Measurements from ENCODE around the gene MT1F.

MT1F gene

DNA sequence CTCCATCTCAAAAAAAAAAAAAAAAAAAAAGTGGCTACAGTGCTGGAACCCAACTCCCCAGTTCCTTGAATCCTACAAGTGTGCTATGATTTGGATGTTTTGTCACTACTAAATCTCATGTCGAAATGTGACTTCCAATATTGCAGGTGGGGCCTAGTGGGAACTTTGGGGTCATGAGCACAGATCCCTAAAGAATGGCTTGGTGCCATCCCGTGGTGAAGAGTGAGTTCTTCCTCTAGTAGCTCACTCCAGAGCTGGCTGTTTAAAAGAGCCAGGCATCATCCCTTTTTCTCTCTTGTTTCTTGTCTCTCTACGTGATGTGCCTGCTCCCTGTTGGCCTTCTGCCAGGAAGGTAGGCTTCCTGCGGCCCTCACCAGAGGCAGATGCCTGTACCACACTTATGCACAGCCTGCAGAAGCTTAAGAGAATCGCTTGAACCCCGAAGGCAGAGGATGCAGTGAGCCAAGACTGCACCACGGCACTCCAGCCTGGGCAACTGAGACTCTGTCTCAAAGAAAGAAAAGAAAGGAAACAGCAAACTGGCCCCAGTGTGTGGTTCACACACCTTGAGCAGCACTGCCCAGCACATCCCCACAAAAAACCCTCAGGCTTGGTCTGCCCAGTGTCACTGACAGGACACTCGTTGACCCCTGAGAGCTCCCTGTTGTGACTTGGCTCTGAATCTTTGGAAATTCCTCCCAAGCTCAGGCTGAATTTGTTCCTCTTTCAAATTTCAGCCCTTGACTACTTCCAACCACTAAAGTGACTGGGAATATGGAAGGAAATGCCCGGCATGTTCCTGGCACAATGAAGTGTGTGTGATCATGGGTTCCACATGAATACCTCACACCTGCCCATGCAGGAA is 29.0 kb upstream of the MT1F start:
- H3K4me3 ChIP-seq (ENCODE audit: low read depth in 1 of 2, low read length in 2 of 2): no peak overlapping the region

DNA sequence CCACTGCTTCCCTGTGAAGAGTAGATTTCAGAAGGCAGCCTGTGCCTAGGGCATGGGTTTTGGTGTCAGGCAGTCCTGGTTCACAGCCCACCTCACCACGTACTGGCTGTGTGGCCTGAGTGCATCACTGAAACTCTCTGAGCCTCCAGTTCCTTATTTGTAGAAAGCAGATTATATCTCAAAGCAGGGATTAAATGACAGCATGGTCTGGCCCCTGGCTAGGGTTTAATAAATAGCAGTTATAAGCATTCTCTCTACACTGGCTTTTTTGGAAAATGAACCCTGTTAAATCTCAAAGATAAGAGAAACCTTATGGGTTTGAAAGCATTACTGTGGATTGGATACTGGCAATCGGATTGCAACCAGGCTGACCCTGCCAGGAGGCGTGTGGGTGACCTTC is 28.2 kb upstream of the MT1F start:
- H3K9me3 ChIP-seq (ENCODE audit: control insufficient read depth in 1 of 2, low read length in 2 of 2): no peaks in the 10 kb centered on the region
- H3K4me3 ChIP-seq (ENCODE audit: low read depth in 1 of 2, low read length in 2 of 2): no peak overlapping the region
- peaks cover 7% of the 10 kb centered on the region for H3K27me3 ChIP-seq (ENCODE audit: low read depth, low read length)
- H3K27ac ChIP-seq (ENCODE audit: low read length): no peak overlapping the region
- no peaks in the 10 kb centered on the region for H3K36me3 ChIP-seq (ENCODE audit: control insufficient read depth in 1 of 2, insufficient read depth in 2 of 2, low read length in 2 of 2)
- peaks cover 0 to 7% of the 10 kb centered on the region in 2 donors for H3K4me1 ChIP-seq (ENCODE audit: control insufficient read depth in 1 of 2, insufficient read depth in 2 of 2, low read length in 2 of 2)

More for the DNA sequence above, 29.0 kb upstream of the MT1F start:
- Histone ChIP-seq H3K27me3 (ENCODE audit: low read depth, low read length) (peaks cover 4% of the 10 kb centered on the region), H3K27ac (ENCODE audit: low read length) (no peak overlapping the region), H3K4me1 (ENCODE audit: control insufficient read depth in 1 of 2, insufficient read depth in 2 of 2, low read length in 2 of 2) (peaks cover 0 to 7% of the 10 kb centered on the region in 2 donors), H3K9me3 (ENCODE audit: control insufficient read depth in 1 of 2, low read length in 2 of 2) (no peaks in the 10 kb centered on the region), H3K36me3 (ENCODE audit: control insufficient read depth in 1 of 2, insufficient read depth in 2 of 2, low read length in 2 of 2) (no peaks in the 10 kb centered on the region)

DNA sequence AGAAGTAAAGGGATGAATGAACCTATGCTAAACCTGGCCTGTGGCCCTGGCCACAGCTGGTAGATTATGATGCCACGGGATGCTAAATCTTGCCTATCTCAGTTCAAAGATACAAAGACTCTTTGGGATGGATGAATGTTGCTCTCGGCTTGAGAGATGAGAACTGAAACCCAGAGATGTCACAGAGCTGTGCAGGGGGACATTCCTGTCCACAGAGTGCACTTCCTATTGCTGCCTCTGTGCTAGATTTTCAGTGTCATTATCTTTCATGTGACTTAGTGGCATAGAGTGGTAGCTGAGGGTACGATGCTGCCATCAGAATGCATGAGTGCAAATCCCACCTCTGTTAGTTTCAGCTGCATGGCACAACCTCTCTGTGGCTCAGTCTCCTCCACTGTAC is 27.6 kb upstream of the MT1F start:
- H3K27ac ChIP-seq (ENCODE audit: low read length): no peak overlapping the region
- peaks cover 12% of the 10 kb centered on the region for H3K27me3 ChIP-seq (ENCODE audit: low read depth, low read length)
- no peaks in the 10 kb centered on the region for H3K9me3 ChIP-seq (ENCODE audit: control insufficient read depth in 1 of 2, low read length in 2 of 2)

DNA sequence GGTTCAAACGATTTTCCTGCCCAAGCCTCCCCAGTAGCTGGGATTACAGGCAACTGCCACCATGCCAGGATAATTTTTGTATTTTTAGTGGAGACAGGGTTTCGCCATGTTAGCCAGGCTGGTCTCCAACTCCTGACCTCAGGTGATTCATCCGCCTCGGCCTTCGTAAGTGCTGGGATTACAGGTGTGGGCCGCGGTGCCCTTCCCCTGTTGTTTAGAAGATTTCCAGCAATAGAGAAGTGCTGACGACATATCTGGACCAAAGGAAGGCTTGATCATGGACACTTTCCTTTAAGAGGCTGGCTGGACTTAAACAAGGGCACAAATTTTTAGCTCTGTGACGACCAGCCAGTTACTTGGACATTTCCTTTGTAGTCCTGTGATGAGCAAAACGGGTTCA is 26.6 kb upstream of the MT1F start:
- H3K36me3 ChIP-seq (ENCODE audit: control insufficient read depth in 1 of 2, insufficient read depth in 2 of 2, low read length in 2 of 2): no peaks in the 10 kb centered on the region
- H3K4me1 ChIP-seq (ENCODE audit: control insufficient read depth in 1 of 2, insufficient read depth in 2 of 2, low read length in 2 of 2): peaks cover 0 to 18% of the 10 kb centered on the region in 2 donors
- H3K9me3 ChIP-seq (ENCODE audit: control insufficient read depth in 1 of 2, low read length in 2 of 2): no peaks in the 10 kb centered on the region
- H3K4me3 ChIP-seq (ENCODE audit: low read depth in 1 of 2, low read length in 2 of 2): no peak overlapping the region
- H3K27me3 ChIP-seq (ENCODE audit: low read depth, low read length): peaks cover 17% of the 10 kb centered on the region
- H3K27ac ChIP-seq (ENCODE audit: low read length): no peak overlapping the region

More for the DNA sequence above, 27.6 kb upstream of the MT1F start:
- H3K36me3 ChIP-seq (ENCODE audit: control insufficient read depth in 1 of 2, insufficient read depth in 2 of 2, low read length in 2 of 2): no peaks in the 10 kb centered on the region
- H3K4me1 ChIP-seq (ENCODE audit: control insufficient read depth in 1 of 2, insufficient read depth in 2 of 2, low read length in 2 of 2): peaks cover 0 to 11% of the 10 kb centered on the region in 2 donors
- no peak overlapping the region for H3K4me3 ChIP-seq (ENCODE audit: low read depth in 1 of 2, low read length in 2 of 2)

DNA sequence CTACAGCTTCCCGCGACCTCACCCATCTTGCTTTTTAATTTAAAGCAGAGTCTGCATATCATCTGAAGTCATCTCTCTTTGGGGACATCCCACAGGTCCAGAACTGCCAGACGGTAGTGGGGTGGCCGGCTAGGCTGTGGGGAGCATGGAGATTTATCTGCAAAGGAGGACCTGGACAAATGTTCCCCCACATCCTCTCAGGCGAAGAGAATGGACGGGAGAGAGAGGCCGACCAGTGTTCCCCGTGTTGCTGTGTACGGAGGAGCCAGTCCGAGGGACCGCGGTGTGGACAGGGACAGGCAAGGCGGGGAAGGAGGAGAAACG is 26.0 kb upstream of the MT1F start:
- peak overlapping the region; percentile 65 to 74 for H3K4me3 ChIP-seq (ENCODE audit: low read depth in 1 of 2, low read length in 2 of 2)
- peaks cover 17% of the 10 kb centered on the region for H3K27me3 ChIP-seq (ENCODE audit: low read depth, low read length)
- H3K27ac ChIP-seq (ENCODE audit: low read length): peak overlapping the region; percentile 63
- H3K4me1 ChIP-seq (ENCODE audit: control insufficient read depth in 1 of 2, insufficient read depth in 2 of 2, low read length in 2 of 2): peaks cover 0 to 14% of the 10 kb centered on the region in 2 donors
- no peaks in the 10 kb centered on the region for H3K36me3 ChIP-seq (ENCODE audit: control insufficient read depth in 1 of 2, insufficient read depth in 2 of 2, low read length in 2 of 2)
- no peaks in the 10 kb centered on the region for H3K9me3 ChIP-seq (ENCODE audit: control insufficient read depth in 1 of 2, low read length in 2 of 2)

DNA sequence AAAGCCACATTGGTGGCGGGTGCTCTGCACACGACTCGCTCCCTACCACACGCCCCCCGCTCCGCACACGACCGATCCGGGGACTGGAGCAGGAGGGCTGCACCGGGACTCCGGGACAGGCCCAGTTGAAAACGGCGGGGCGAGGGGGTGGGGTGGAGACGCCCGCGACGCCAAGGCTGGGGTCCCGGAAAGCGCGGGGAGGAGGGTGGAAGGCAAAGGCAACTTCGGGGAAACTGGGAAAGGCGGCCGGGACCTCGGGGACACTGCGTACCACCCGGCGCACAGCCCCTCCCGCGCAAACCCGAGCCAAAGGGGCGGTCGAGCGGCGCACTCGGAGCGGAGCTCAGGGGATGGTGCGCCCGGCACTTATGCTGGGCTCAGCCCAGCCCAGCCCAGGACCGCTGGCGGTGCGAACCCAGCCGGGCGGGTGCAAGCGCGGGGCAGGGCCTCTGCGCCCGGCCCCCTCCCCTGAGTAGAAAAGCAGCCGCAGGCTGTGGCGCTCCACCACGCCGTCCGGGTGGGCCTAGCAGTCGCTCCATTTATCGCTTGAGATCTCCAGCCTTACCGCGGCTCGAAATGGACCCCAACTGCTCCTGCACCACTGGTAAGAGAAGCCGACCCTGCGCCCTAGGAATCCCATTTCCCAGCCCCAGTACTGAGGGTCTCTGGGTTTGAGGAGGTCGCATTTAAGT is 25.5 kb upstream of the MT1F start, which contains the start of gene MT1M:
MT1M (plus strand) TSS at position 504 of the 692 bp plus-strand sequence; CDS start at position 577, 73 bp downstream.
- Histone ChIP-seq H3K27me3 (ENCODE audit: low read depth, low read length) (peaks cover 17% of the 10 kb centered on the region), H3K27ac (ENCODE audit: low read length) (peak within 1 kb of the TSS; percentile 74), H3K36me3 (ENCODE audit: control insufficient read depth in 1 of 2, insufficient read depth in 2 of 2, low read length in 2 of 2) (no peaks in the 10 kb centered on the region), H3K4me3 (ENCODE audit: low read depth in 1 of 2, low read length in 2 of 2) (peak within 1 kb of the TSS; percentile 65 to 74), H3K4me1 (ENCODE audit: control insufficient read depth in 1 of 2, insufficient read depth in 2 of 2, low read length in 2 of 2) (peaks cover 0 to 11% of the 10 kb centered on the region in 2 donors), H3K9me3 (ENCODE audit: control insufficient read depth in 1 of 2, low read length in 2 of 2) (no peaks in the 10 kb centered on the region)

DNA sequence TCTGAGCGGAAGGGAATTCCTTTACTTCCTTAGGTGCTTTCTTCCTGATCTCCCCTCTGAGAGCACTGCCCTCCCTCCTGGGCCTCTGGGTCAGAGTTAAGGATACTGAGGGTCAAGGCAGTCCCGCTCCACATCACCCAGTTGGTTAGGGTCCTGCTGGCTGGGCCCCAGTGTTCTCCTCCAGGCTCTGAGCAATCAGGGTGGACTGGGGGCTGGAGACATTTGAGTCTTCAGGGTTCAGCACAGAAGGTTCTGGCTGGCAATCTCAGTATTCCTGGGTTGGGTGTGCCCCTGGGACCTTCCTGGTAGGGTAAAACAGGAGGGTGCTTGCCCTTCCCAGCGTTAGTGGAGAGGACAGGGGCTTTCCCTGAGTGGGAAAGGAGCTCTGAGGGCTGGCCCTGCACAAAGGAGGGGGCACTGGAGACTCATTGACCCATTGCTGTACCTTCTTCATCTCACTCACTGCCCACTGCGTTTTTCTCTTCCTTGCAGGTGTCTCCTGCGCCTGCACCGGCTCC is 24.9 kb upstream of the MT1F start:
- H3K27ac ChIP-seq (ENCODE audit: low read length): peak overlapping the region; percentile 74
- H3K4me1 ChIP-seq (ENCODE audit: control insufficient read depth in 1 of 2, insufficient read depth in 2 of 2, low read length in 2 of 2): peaks cover 0 to 11% of the 10 kb centered on the region in 2 donors
- H3K27me3 ChIP-seq (ENCODE audit: low read depth, low read length): peaks cover 18% of the 10 kb centered on the region
- no peaks in the 10 kb centered on the region for H3K9me3 ChIP-seq (ENCODE audit: control insufficient read depth in 1 of 2, low read length in 2 of 2)
- no peaks in the 10 kb centered on the region for H3K36me3 ChIP-seq (ENCODE audit: control insufficient read depth in 1 of 2, insufficient read depth in 2 of 2, low read length in 2 of 2)
- peak overlapping the region; percentile 65 to 74 for H3K4me3 ChIP-seq (ENCODE audit: low read depth in 1 of 2, low read length in 2 of 2)

DNA sequence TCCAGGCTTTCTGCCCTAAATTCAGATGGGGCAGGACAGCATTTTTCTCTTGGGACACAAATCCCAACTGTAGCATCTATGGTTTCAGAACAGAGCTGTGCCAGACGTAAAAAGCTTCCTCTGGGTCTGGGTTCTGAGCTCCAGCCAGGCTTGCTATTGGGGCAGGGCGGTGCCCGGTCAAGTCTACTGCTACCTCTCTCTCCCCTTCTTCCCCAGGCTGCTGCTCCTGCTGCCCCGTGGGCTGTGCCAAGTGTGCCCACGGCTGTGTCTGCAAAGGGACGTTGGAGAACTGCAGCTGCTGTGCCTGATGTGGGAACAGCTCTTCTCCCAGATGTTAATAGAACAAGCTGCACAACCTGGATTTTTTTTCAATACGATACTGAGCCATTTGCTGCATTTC is 24.2 kb upstream of the MT1F start:
- Histone ChIP-seq H3K27me3 (ENCODE audit: low read depth, low read length) (peaks cover 24% of the 10 kb centered on the region), H3K4me1 (ENCODE audit: control insufficient read depth in 1 of 2, insufficient read depth in 2 of 2, low read length in 2 of 2) (peaks cover under 1 to 15% of the 10 kb centered on the region in 2 donors), H3K9me3 (ENCODE audit: control insufficient read depth in 1 of 2, low read length in 2 of 2) (no peaks in the 10 kb centered on the region), H3K4me3 (ENCODE audit: low read depth in 1 of 2, low read length in 2 of 2) (peak overlapping the region; percentile 65 to 74), H3K27ac (ENCODE audit: low read length) (no peak overlapping the region), H3K36me3 (ENCODE audit: control insufficient read depth in 1 of 2, insufficient read depth in 2 of 2, low read length in 2 of 2) (no peaks in the 10 kb centered on the region)

DNA sequence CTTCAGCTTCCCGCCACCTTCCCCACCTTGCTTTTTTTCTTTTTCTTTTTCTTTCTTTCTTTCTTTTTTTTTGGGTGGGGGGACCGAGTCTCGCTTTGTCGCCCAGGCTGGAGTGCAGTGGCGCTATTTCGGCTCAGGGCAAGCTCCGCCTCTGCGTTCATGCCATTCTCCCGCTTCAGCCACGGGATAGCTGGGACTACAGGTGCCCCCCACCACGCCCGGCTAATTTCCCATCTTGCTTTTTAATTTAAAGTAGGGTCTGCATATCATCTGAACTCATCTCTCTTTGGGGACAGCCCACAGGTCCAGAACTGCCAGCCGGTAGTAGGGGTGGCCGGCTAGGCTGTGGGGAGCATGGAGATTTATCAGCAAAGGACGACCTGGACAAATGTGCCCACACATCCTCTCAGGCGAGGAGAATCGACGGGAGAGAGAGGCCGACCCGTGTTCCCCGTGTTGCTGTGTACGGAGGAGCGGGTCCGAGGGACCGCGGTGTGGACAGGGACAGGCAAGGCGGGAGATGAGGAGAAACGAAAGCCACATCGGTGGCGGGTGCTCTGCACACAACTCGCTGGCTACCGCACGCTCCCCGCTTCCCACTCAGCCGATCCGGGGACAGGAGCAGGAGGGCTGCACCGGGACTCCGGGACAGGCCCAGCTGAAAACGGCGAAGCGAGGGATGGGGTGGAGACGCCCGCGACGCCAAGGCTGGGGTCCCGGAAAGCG is 22.9 kb upstream of the MT1F start:
- Histone ChIP-seq H3K27me3 (ENCODE audit: low read depth, low read length) (peaks cover 29% of the 10 kb centered on the region), H3K4me1 (ENCODE audit: control insufficient read depth in 1 of 2, insufficient read depth in 2 of 2, low read length in 2 of 2) (peaks cover 4 to 19% of the 10 kb centered on the region in 2 donors), H3K4me3 (ENCODE audit: low read depth in 1 of 2, low read length in 2 of 2) (peak overlapping the region; percentile 13 to 44)

DNA sequence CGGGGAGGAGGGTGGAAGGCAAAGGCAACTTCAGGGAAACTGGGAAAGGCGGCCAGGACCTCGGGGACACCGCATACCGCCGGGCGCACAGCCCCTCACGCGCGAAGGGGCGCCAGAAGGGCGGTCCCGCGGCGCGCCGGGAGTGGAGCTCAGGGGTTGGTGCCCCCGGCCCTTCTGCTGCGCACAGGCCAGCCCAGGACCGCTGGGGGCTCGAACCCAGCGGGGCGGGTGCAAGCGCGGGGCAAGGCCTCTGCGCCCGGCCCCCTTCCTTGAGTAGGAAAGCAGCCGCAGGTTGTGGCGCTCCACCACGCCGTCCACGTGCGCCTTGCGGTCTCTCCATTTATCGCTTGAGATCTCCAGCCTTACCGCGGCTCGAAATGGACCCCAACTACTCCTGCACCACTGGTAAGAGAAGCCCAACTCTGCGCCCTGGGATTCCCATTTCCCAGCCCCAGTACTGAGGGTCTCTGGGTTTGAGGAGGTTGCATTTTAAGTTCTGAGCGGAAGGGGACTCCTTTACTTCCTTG is 22.3 kb upstream of the MT1F start:
- Histone ChIP-seq H3K27me3 (ENCODE audit: low read depth, low read length) (peaks cover 29% of the 10 kb centered on the region), H3K36me3 (ENCODE audit: control insufficient read depth in 1 of 2, insufficient read depth in 2 of 2, low read length in 2 of 2) (no peaks in the 10 kb centered on the region), H3K9me3 (ENCODE audit: control insufficient read depth in 1 of 2, low read length in 2 of 2) (no peaks in the 10 kb centered on the region), H3K27ac (ENCODE audit: low read length) (no peak overlapping the region), H3K4me3 (ENCODE audit: low read depth in 1 of 2, low read length in 2 of 2) (peak overlapping the region in 1 of 2 donors; percentile 44), H3K4me1 (ENCODE audit: control insufficient read depth in 1 of 2, insufficient read depth in 2 of 2, low read length in 2 of 2) (peaks cover 4 to 19% of the 10 kb centered on the region in 2 donors)

More for the DNA sequence above, 22.9 kb upstream of the MT1F start:
- no peaks in the 10 kb centered on the region for H3K9me3 ChIP-seq (ENCODE audit: control insufficient read depth in 1 of 2, low read length in 2 of 2)
- no peak overlapping the region for H3K27ac ChIP-seq (ENCODE audit: low read length)
- H3K36me3 ChIP-seq (ENCODE audit: control insufficient read depth in 1 of 2, insufficient read depth in 2 of 2, low read length in 2 of 2): no peaks in the 10 kb centered on the region

Data from muscle layer of duodenum (tissue), 2 donors.